ENCODE results near the gene INO80E.

Gene INO80E

GRCh38 chr16:29993191-29993902 lies 2.7 kb upstream of the INO80E start:
- no peak for DNase-seq (ENCODE audit: low read depth)

GRCh38 chr16:29993903-29994599 lies 2.0 kb upstream of the INO80E start:
- DNase-seq (ENCODE audit: low read depth), result no peak

- peak; percentile 97 for DNase-seq (ENCODE audit: low read depth)
Measured at GRCh38 chr16:29994600-29995323, 1.3 kb upstream of the INO80E start.

GRCh38 chr16:29995324-29995910 lies 624 bp upstream of the INO80E start, which contains the start of gene HIRIP3:
Gene HIRIP3 (minus strand): TSS chr16:29995617. CDS start chr16:29995605, 12 bp downstream.
- peak; percentile 87 for DNase-seq (ENCODE audit: low read depth)

GRCh38 chr16:29996766-29997250 lies 767 bp downstream of the INO80E start:
- no peak for DNase-seq (ENCODE audit: low read depth)

GRCh38 chr16:29999605-30000004 lies 3.6 kb downstream of the INO80E start:
- DNase-seq (ENCODE audit: low read depth), result no peak

GRCh38 chr16:30000735-30001631 lies 4.9 kb downstream of the INO80E start:
- no peak for DNase-seq (ENCODE audit: low read depth)

- no peak for DNase-seq (ENCODE audit: low read depth)
Measured at GRCh38 chr16:30002614-30003346, 6.7 kb downstream of the INO80E start.

- DNase-seq (ENCODE audit: low read depth), result no peak
Measured at GRCh38 chr16:30003670-30004423, 7.8 kb downstream of the INO80E start.

GRCh38 chr16:30004424-30004776 lies 8.4 kb downstream of the INO80E start:
- no peak for DNase-seq (ENCODE audit: low read depth)

- DNase-seq (ENCODE audit: low read depth), result no peak
Measured at GRCh38 chr16:30004811-30005242, 8.8 kb downstream of the INO80E start.

- DNase-seq (ENCODE audit: low read depth), result peak; percentile 66
Measured at GRCh38 chr16:30005341-30006094, 9.5 kb downstream of the INO80E start.

- DNase-seq (ENCODE audit: low read depth), result no peak
Measured at GRCh38 chr16:30006095-30006473, 10.0 kb downstream of the INO80E start.

GRCh38 chr16:30006659-30007377 lies 10.8 kb downstream of the INO80E start:
- no peak for DNase-seq (ENCODE audit: low read depth)

GRCh38 chr16:30007378-30007895 lies 11.4 kb downstream of the INO80E start:
- DNase-seq (ENCODE audit: low read depth), result no peak

- no peak for DNase-seq (ENCODE audit: low read depth)
Measured at GRCh38 chr16:30009085-30009862, 13.2 kb downstream of the INO80E start.

All from ELR (cell line).